ENCODE data around the gene FLT1.

The FLT1 gene

DNA sequence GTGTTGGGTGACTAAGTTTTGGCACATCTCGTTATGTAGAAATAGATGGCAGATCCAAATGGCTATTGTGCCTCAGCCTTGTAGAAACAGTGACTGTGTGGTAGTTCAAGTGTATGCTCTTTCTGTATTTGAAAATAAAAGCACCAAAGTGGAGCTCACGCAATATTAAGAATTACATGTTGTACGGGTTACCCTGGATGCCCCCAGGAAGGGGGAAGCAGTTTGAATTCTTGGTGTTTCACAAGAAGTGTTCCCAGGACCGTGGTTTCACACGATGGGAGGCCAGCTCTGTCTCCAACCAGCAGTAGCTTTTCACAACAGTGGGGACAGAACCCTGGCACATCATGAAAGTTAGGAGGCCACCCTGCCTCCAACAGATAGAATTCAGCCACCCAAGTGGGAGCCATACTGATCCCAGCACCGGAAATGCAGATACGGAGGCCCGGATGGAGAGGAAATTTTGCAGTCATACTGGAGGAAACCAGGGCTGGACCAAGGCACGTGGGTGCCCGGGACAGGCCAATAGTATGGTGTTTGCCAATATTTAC is 8.9 kb downstream of the FLT1 start:
- in situ Hi-C loops (cut with MboI; ENCODE audit: low sequenced_read_pairs): no loop called here

- in situ Hi-C loops (cut with MboI; ENCODE audit: low sequenced_read_pairs): no loop called here
These were observed 9.4 kb downstream of the FLT1 start for GRCh38 chr13:28485551-28485950.

DNA sequence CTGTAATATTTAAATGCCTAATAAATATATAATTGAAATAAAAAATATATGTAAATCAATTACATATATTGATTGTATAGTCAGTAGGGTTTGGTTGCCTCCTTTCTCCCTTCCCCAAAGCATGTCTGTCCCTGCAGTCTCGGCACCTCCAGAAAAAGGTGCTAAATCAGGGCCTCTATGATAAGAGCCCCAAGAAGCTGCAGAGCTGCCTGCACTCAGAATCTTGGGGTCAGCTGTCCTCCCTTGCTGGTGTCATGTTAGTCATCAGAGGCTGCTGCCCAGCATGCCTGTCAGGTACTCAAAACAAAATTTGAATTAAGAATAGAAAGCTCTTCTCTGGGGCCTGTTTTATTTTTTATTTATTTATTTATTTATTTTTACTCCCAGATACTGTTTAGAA is 9.8 kb downstream of the FLT1 start:
- in situ Hi-C loops (cut with MboI; ENCODE audit: low sequenced_read_pairs): no loop called here

DNA sequence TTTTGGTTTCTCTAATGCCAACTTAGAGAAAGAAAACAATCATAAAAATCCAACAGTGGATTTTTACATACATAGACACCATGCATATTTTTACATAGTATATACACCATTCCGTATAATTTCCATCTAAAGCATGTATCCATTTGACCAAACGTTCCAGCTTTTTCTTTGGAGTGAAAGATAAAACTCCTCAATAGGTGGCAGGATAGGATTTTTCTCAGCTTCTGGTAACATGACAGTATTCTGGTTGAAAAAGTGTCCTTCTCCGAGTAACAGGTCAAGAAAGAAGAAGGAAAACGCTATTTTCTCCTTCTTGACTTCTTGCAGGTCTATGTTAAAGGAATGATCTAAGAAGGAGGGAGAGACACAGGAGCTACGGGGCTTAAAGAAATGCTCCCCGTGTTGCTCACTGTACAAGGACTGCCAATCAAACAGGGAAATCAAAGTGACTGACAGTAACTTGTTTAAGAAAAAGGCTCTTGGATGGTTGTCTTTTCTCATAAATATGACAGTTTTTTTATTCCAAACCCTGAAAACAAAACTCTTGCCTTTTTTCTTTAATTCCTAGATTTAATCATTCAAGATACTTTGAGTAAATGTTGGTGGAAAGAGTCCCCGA is 11.5 kb downstream of the FLT1 start:
- in situ Hi-C loops (cut with MboI; ENCODE audit: low sequenced_read_pairs): no loop called here

DNA sequence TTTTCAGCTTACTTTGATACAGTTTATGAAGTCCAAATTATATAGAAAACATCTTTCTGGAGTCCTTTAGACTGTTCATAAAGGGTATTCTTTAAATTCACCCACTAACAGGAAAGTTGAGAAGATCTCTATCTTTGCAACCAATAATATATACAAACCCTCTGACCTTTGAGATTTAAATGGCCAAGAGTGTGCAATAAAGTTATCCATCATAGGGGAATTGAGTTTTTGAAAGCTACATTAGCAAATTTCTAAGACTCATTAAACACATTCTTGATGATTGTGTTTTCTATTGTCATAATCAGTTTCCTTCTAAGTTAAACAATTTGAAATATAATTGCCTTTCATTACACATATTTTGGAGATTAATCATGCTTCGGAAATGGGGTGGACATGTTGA is 15.9 kb downstream of the FLT1 start:
- in situ Hi-C loops (cut with MboI; ENCODE audit: low sequenced_read_pairs): no loop called here

GRCh38 chr13:28478127-28478526 is 16.8 kb downstream of the FLT1 start:
- in situ Hi-C loops (cut with MboI; ENCODE audit: low sequenced_read_pairs): no loop called here

DNA sequence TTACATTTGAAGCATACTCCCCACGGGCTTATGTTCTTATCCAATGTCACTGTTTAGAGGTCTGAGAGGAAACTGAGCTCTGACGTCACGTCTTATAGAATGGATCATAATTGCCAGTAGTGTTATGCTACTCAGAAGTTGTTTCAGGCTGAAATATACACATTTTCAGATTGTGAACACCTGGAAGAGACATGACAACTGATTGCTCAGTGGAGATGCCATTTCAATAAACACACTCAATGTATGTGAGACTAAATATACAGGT is 17.3 kb downstream of the FLT1 start:
- in situ Hi-C loops (cut with MboI; ENCODE audit: low sequenced_read_pairs): no loop called here

GRCh38 chr13:28476919-28477708 is 17.8 kb downstream of the FLT1 start:
- in situ Hi-C loops (cut with MboI; ENCODE audit: low sequenced_read_pairs): no loop called here

DNA sequence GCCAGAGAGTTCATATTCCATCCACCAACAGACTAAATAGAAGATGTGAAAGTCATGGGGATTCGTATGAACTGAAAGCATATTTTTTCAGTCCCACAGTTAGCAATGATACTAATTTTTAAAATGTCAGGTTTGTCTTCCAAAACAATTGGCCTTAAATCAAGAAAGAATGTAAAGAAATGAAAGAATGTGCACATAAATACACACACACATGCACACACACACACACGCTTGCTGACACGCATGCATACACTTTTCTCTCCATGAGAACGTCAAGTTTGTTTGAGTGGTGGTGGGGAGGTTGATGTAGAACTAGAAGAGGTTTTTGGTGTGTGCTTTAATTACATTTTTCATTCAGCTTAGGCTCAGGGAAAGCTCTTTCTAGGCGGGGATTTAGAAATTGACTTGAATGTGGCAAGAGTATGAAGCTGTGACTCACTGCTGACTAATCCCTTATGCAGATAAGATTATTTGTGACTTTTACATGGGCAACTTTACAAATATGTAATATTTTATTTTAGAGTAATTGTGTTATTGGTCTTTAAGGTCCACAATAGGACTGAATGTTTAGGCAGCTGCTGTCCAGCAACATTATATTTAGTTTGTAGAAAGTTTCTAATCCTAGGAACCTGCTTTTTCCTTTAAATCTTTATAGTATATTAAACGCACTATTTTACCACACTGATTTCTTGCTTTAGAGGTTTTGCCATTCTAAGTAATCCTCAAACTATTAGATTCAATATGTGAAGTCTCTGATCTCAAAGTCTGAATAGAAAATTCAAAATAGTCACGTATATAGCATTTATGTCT is 18.8 kb downstream of the FLT1 start:
- in situ Hi-C loops (cut with MboI; ENCODE audit: low sequenced_read_pairs): no loop called here

DNA sequence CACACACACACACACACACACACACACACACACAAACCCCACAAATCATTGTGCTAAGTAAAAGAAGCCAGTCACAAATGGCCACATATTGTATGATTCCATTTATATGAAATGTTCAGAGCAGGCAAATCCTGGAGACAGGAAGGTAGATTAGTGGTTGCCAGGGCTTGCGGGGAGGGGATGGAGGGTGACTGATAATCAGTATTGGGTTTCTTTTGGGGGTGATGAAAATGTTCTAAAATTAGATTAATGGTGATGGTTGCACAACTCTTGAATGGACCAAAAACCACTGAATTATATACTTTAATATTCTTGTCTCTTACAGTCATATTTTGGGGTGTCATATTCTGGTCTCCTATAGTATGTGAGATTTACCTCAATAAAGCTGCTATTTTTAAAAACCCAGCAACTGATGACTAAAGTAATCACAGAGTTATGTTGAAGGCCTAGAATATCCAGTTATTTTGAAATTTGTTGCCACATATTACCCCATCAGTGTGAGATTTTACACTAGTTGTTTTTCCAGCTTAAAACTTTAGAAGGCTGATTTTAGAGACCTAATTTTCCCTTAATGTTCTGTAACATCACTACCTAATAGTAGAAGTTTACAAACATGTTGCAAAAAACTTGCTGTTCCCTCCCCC is 20.3 kb downstream of the FLT1 start:
- in situ Hi-C loops (cut with MboI; ENCODE audit: low sequenced_read_pairs): no loop called here

GRCh38 chr13:28473044-28473443 is 21.9 kb downstream of the FLT1 start:
- in situ Hi-C loops (cut with MboI; ENCODE audit: low sequenced_read_pairs): no loop called here

GRCh38 chr13:28471421-28471820 is 23.5 kb downstream of the FLT1 start:
- in situ Hi-C loops (cut with MboI; ENCODE audit: low sequenced_read_pairs): no loop called here

GRCh38 chr13:28470296-28470695 is 24.6 kb downstream of the FLT1 start:
- in situ Hi-C loops (cut with MboI; ENCODE audit: low sequenced_read_pairs): no loop called here

DNA sequence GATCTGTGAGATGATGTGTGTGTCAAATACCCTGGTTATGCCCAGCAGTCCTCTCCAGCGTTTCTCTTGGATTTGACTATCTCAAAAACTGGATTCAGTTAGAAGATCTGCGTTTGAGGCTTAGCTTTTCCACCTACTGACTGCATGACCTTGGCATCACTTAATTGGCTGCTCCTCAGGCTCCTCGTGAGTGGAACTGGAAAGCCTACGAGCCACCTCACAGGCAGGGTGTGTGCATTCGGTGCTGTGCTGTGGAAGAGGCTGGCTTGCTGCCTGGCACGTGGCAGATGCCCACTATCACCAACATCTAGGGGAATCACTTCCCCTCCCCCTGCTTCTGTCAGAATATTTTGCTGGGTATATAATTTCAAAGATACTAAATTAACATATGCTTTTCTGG is 25.6 kb downstream of the FLT1 start:
- in situ Hi-C loops (cut with MboI; ENCODE audit: low sequenced_read_pairs): no loop called here

DNA sequence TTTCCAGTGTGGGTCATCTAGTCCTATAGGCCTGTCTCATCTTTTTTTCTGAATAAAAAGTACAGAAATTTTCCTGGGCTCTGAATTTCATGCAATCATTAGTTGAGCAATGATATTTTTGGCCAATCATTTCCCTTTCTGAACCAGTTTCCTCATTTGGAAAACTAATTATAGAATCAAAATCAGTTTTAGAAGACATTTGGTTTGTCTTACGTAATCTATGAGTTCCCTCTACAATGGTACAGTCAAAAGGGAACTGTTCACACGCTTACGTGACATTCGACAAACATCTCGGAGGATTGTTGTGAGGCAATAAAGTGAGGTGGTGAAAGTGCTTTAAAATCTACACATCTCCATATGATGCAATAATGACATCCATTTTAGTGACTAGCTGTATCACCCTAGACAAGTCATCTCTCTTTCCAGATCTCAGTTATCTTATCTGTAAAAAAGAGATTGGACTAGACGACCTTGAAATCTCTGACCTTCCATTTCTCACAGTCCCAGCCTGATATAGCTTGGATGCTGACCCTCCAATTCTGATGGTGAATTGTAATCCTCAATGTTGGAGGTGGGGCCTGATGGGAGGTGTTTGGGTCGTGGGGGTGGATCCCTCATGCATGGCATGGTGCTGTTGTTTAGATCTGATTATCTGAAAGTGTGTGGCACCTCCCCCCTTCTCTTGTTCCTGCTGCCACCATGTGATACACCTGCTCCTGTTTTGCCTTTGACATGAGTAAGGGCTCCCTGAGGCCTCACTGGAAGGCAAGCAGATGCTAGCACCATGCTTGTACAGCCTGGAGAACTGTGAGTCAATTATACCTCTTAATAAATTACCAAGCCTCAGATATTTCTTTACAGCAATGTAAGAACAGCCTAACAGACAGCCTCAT is 26.7 kb downstream of the FLT1 start:
- in situ Hi-C loops (cut with MboI; ENCODE audit: low sequenced_read_pairs): no loop called here

DNA sequence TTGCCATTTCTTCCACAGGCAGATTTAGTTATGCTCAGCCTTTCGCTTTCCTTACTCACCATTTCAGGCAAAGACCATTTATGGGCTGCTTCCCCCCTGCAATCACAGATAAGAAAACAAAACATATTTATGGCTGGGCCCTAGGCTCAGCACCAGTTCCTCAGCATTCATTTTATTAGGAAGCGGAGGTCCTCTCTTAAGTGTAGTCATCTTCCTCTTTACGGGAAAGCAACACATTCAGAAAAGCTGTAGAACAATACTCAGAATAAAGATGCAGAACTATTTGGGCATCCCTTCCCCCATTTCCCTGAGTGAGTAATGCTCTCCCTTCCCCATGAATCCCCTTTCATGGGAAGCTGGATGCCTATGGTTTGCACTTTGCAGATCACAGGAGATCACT is 27.9 kb downstream of the FLT1 start:
- in situ Hi-C loops (cut with MboI; ENCODE audit: low sequenced_read_pairs): no loop called here

DNA sequence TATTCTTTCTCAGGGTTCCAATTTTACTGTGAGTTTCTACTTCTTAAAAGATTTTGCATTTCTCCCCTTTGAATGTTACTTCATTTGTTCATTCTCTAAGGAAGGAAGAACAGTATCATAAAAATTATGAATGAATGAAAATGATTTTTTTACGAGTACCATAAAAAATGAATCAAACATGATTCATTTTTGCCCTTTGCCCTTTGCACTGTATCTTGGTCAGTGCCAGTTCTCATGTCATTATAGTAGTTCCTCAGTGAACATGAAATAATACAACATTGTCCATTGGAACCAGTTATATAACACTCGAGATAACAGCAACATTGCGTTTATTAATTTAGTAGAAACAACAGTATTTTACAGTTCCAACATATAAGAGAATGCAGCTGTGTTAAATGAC is 28.8 kb downstream of the FLT1 start:
- in situ Hi-C loops (cut with MboI; ENCODE audit: low sequenced_read_pairs): no loop called here

GRCh38 chr13:28464861-28465460 is 30.0 kb downstream of the FLT1 start:
- in situ Hi-C loops (cut with MboI; ENCODE audit: low sequenced_read_pairs): no loop called here

- in situ Hi-C loops (cut with MboI; ENCODE audit: low sequenced_read_pairs): no loop called here
These were observed 31.4 kb downstream of the FLT1 start for GRCh38 chr13:28463481-28463880.

DNA sequence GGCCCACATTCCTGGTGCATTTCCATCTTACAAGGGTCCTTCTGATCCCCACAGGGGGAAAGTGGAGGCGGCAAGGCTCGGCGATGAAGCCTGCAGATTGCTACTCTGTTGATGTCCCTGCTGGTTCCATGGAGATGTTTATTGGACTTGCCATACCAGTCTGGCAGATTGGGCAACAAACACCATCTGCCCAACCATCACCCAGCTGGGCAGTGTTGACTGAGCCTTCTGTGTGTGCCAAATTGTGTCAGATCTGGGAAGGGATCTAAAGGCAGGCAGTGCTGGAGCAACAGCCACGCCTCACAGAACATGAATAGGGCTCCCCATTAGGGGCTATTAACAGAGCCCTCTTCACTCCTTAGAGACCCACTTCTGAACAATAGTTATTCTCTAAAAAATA is 35.0 kb downstream of the FLT1 start:
- in situ Hi-C loops (cut with MboI; ENCODE audit: low sequenced_read_pairs): no loop called here

Data from HL-60/S4 treated with retinoic acid at 250 ng/mL for 4 days and 3 days (cell line).